Measurements from ENCODE around the gene SLC18A2. TPM values are rescaled to one million over a fixed set of nuclear protein-coding genes. Genes with fewer than 3 reads are reported as not detected.
"Not testable (repeated sequence)": the region's sequence is repeated elsewhere in the genome, so short reads cannot be mapped to it uniquely, and the experiment has no call there.

Gene SLC18A2
- total and polyA plus RNA-seq, 9 of the 15 experiments (the other 6 are each of a cell fraction or from before 2014, with no cell fraction given): 0.03 to 5.4 (median 0.40) TPM

- no peak for TF ChIP-seq MXD1 (CRISPR knock-in tag; IDR thresholded peaks at IDR 0.05; ENCODE audit: borderline replicate concordance, poor library complexity, severe bottlenecking)
- TF ChIP-seq ZBTB33 (CRISPR knock-in tag; IDR thresholded peaks at IDR 0.05): no peak
Measured at GRCh38 chr10:117284716-117285494, 44.0 kb downstream of the SLC18A2 start (continued).

GRCh38 chr10:117290872-117291271, 50.0 kb downstream of the SLC18A2 start:
- peaks cover 51% of the 10 kb centered on the region for H3K79me2 ChIP-seq (ENCODE audit: control insufficient read depth, insufficient read depth, low read length)
- peaks cover 37% of the 10 kb centered on the region; the same call in 2 of the 3 replicates for H3K36me3 ChIP-seq (ENCODE audit: control insufficient read depth, insufficient read depth, low read length)
- H4K20me1 ChIP-seq (replicated peaks; ENCODE audit: control insufficient read depth, insufficient read depth, low read length); FAIRE-seq; CTCF ChIA-PET (ENCODE audit: low intra/inter-chr PET ratio); H3K4me1 ChIP-seq (replicated peaks in 1 of 2; ENCODE audit: control insufficient read depth in 2 of 2, insufficient read depth in 2 of 2, low read length in 2 of 2); intact Hi-C loops (cut with micrococcal nuclease); H3K4me2 ChIP-seq (ENCODE audit: insufficient read depth, low read length); DNase-seq (ENCODE audit: extremely low read depth in 1 of 4, low spot score in 3 of 4); ATAC-seq; H3K4me3 ChIP-seq; H3K9ac ChIP-seq (ENCODE audit: insufficient read depth in 1 of 2, low read depth in 2 of 2, low read length in 2 of 2); in situ Hi-C loops (cut with MboI); H2AFZ ChIP-seq (ENCODE audit: low read depth, low read length); H3K27me3 ChIP-seq (ENCODE audit: control insufficient read depth in 2 of 2, insufficient read depth in 2 of 2, low read length in 2 of 2); BruUV-seq (replicated peaks); H3K9me3 ChIP-seq (replicated peaks; ENCODE audit: control insufficient read depth, insufficient read depth, low read depth, low read length); H3K9me1 ChIP-seq (ENCODE audit: control insufficient read depth, insufficient read depth, low read length); POLR2A ChIA-PET; H3K27ac ChIP-seq (ENCODE audit: extremely low read depth, low read depth, low read length): not testable (repeated sequence)
- WGBS (ENCODE audit: insufficient coverage, low coverage, missing lambda C conversion rate): 95% methylated on average over 6 of the region's 10 CpGs
